ENCODE results near the gene KIF7. TPM values are rescaled to one million over a fixed set of nuclear protein-coding genes. Genes with fewer than 3 reads are reported as not detected.

Gene KIF7
- total and polyA plus RNA-seq, 10 of the 15 experiments (the other 5 are each of a cell fraction or from before 2014, with no cell fraction given): 0.01 to 0.36 (median 0.10) TPM; not detected in 2

GRCh38 chr15:89647191-89647851 is 7.9 kb downstream of the KIF7 start (continued):
- TF ChIP-seq CTCF (IDR thresholded peaks at IDR 0.05 in 2 of 3, conservative IDR thresholded peaks at IDR 0.05 in 1 of 3; ENCODE audit: control insufficient read depth in 2 of 3, extremely low read depth in 1 of 3, insufficient read depth in 1 of 3, low read depth in 3 of 3, low read length in 3 of 3) (peak; percentile 76 to 90 (median 89)), ZNF274 (IDR thresholded peaks at IDR 0.05; ENCODE audit: insufficient read depth, insufficient read length) (no peak), ZZZ3 (IDR thresholded peaks at IDR 0.05; ENCODE audit: control insufficient read depth, insufficient read length, low read depth) (no peak), HDAC2 (IDR thresholded peaks at IDR 0.05) (no peak), YY1 (IDR thresholded peaks at IDR 0.05; ENCODE audit: low read depth, low read length) (0 out of 2 replicates have a peak, but pooled peaks have one; percentile 36), SREBF2 (IDR thresholded peaks at IDR 0.05; ENCODE audit: low read length) (no peak), HCFC1 (IDR thresholded peaks at IDR 0.05; ENCODE audit: low read length) (no peak), WRNIP1 (IDR thresholded peaks at IDR 0.05; ENCODE audit: borderline replicate concordance, low read depth, low read length) (no peak)

- Histone ChIP-seq H3K79me2 (ENCODE audit: control insufficient read depth, insufficient read depth, low read length) (no peaks in the 10 kb centered on the region), H2AFZ (ENCODE audit: control insufficient read depth, low read depth, low read length) (no peak overlapping the region), H3K27ac (ENCODE audit: control insufficient read depth, insufficient read depth) (no peak overlapping the region), H3K9ac (ENCODE audit: control insufficient read depth, insufficient read depth, low read length) (no peak overlapping the region), H3K9me3 (replicated peaks; ENCODE audit: control insufficient read depth, insufficient read depth, low read length) (no peaks in the 10 kb centered on the region), H3K4me1 (ENCODE audit: control insufficient read depth, insufficient read depth, low read length) (no peaks in the 10 kb centered on the region), H3K27me3 (replicated peaks in 1 of 2; ENCODE audit: control insufficient read depth in 2 of 2, insufficient read depth in 2 of 2, low read length in 1 of 2) (no peaks in the 10 kb centered on the region), H4K20me1 (ENCODE audit: control insufficient read depth, insufficient read depth) (no peaks in the 10 kb centered on the region), H3K4me3 (no peak overlapping the region), H3K4me2 (ENCODE audit: control insufficient read depth, insufficient read depth) (no peak overlapping the region), H3K36me3 (ENCODE audit: control insufficient read depth in 2 of 2, insufficient read depth in 2 of 2, low read length in 1 of 2) (no peaks in the 10 kb centered on the region)
- in situ Hi-C loops (cut with MboI) (no loop called here), intact Hi-C loops (cut with micrococcal nuclease; ENCODE audit: unreplicated experiment) (no loop called here)
- DNase-seq (ENCODE audit: low read depth, low spot score) (no peak), ATAC-seq (peak; percentile 24), FAIRE-seq (no peak)
- ChIA-PET POLR2A (interaction anchor here (1.1 kb wide), 1 partner anchor 37 kb away, joined by 4 read pairs; no protein-coding TSS in a partner anchor), RAD21 (ENCODE audit: unreplicated experiment) (no interaction called here), SMC1A (ENCODE audit: uncharacterized antibody, unreplicated experiment) (no interaction called here), CTCF (interaction anchor here (0.8 to 1.6 kb wide), 2 partner anchors 61 to 92 kb away, joined by 3 read pairs; no protein-coding TSS in a partner anchor)
- no TSS peak for BruUV-seq (replicated peaks)
- 34% methylated on average over 22 of the region's 22 CpGs for WGBS (ENCODE audit: insufficient coverage, insufficient replicate concordance, low lambda C conversion rate, missing lambda C conversion rate)
- TF ChIP-seq NKRF (conservative IDR thresholded peaks at IDR 0.05) (no peak), MEF2B (IDR thresholded peaks at IDR 0.05; ENCODE audit: partially characterized antibody, poor library complexity, severe bottlenecking) (no peak), ETV6 (conservative IDR thresholded peaks at IDR 0.05 in 1 of 2, IDR thresholded peaks at IDR 0.05 in 1 of 2; ENCODE audit: borderline replicate concordance in 1 of 2, low read depth in 1 of 2) (no peak), CEBPZ (IDR thresholded peaks at IDR 0.05; ENCODE audit: low read depth, low read length) (no peak), NR2C1 (IDR thresholded peaks at IDR 0.05) (no peak), ZBED1 (IDR thresholded peaks at IDR 0.05; ENCODE audit: borderline replicate concordance) (no peak)
Measured at GRCh38 chr15:89646416-89647141, 8.7 kb downstream of the KIF7 start.

Measured in GM12878 (cell line).